Vagina (tissue), 2 donors: Measurements from ENCODE around the gene GALNT17. TPM values are rescaled to one million over a fixed set of nuclear protein-coding genes. Genes with fewer than 3 reads are reported as not detected.

Experiments
- DNase-seq, 2 donors: peaks; one replicate each; pipeline ENCODE4 v3.0.0-alpha.2; 2017; ENCODE audit errors: extremely low spot score in 2 of 2
- H3K27ac ChIP-seq: fragments of 200-600 bp; sonication (generic); one replicate; pipeline ENCODE4 v1.5.1; 2019
- H3K27me3 ChIP-seq: fragments of 200-600 bp; sonication (generic); one replicate; pipeline ENCODE4 v1.5.1; 2019
- H3K36me3 ChIP-seq, 2 donors: fragments of 200-600 bp; sonication (generic); one replicate each; pipeline ENCODE4 v1.5.1; 2017 to 2019
- H3K4me1 ChIP-seq: fragments of 200-600 bp; sonication (generic); one replicate; pipeline ENCODE4 v1.5.1; 2019
- H3K4me3 ChIP-seq, 2 donors: fragments of 200-600 bp; sonication (generic); 1 replicate in 1 of 2; 2 replicates in 1 of 2; pipeline ENCODE4 v1.5.1; 2016 to 2019
- H3K9me3 ChIP-seq: fragments of 200-600 bp; sonication (generic); one replicate; pipeline ENCODE4 v1.5.1; 2019
- CTCF ChIP-seq, 3 experiments: fragments of 450-650 bp in 2 of 3; fragments of 200-600 bp in 1 of 3; sonication (generic) in 1 of 3; IDR thresholded peaks; one replicate each; pipeline ENCODE4 v1.5.1; 2017 to 2019; ENCODE audit warnings: antibody characterized with exemption in 3 of 3, mild to moderate bottlenecking in 2 of 3, moderate library complexity in 2 of 3
- POLR2A ChIP-seq, 2 donors: fragments of 450-650 bp; IDR thresholded peaks; one replicate each; pipeline ENCODE4 v1.6.1; 2017; ENCODE audit warnings: antibody characterized with exemption in 2 of 2, mild to moderate bottlenecking in 2 of 2, moderate library complexity in 2 of 2
- POLR2AphosphoS5 ChIP-seq, 2 donors: sonication (generic); formaldehyde crosslinking; IDR thresholded peaks; one replicate each; pipeline ENCODE4 v1.9.0; 2017; ENCODE audit warnings: antibody characterized with exemption in 2 of 2, mild to moderate bottlenecking in 2 of 2, low read depth in 1 of 2; ENCODE audit not compliant: insufficient read depth in 1 of 2
- intact Hi-C: fragments of 100-400 bp; cut with DNase I; formaldehyde crosslinking; loops from one replicate; pipeline ENCODE4 v1.15.1; 2023
- total RNA-seq: library from RNA; depleted of rRNA; stranded (reverse); fragments of >200 nt; gene quantifications from one replicate; pipeline ENCODE4 v1.2.3, GENCODE V29; 2016

The GALNT17 gene
- total RNA-seq, 1 donor from 2014 or later = 3.9 TPM

GRCh38 chr7:71708710-71709109, 576.8 kb downstream of the GALNT17 start:
- Histone ChIP-seq H3K4me3 (no peak overlapping the region), H3K9me3 (no peaks in the 10 kb centered on the region), H3K27ac (no peak overlapping the region), H3K36me3 (no peaks in the 10 kb centered on the region), H3K4me1 (no peaks in the 10 kb centered on the region), H3K27me3 (no peaks in the 10 kb centered on the region)
- TF ChIP-seq POLR2AphosphoS5 (IDR thresholded peaks at IDR 0.05; ENCODE audit: insufficient read depth in 1 of 2, low read depth in 1 of 2) = no peak
- TF ChIP-seq POLR2A (IDR thresholded peaks at IDR 0.05) = no peak
- no peak for TF ChIP-seq CTCF (IDR thresholded peaks at IDR 0.05)
- intact Hi-C loops = no loop called here
- DNase-seq = no peak

GRCh38 chr7:71710442-71710841, 578.5 kb downstream of the GALNT17 start:
- Histone ChIP-seq H3K4me1 (no peaks in the 10 kb centered on the region), H3K9me3 (no peaks in the 10 kb centered on the region), H3K27ac (no peak overlapping the region), H3K4me3 (no peak overlapping the region), H3K36me3 (no peaks in the 10 kb centered on the region), H3K27me3 (no peaks in the 10 kb centered on the region)
- intact Hi-C loops = no loop called here
- DNase-seq = no peak
- TF ChIP-seq CTCF (IDR thresholded peaks at IDR 0.05) (no peak), POLR2AphosphoS5 (IDR thresholded peaks at IDR 0.05; ENCODE audit: insufficient read depth in 1 of 2, low read depth in 1 of 2) (no peak), POLR2A (IDR thresholded peaks at IDR 0.05) (no peak)

- no peak for DNase-seq
- Histone ChIP-seq H3K27me3 (no peaks in the 10 kb centered on the region), H3K27ac (no peak overlapping the region), H3K36me3 (no peaks in the 10 kb centered on the region), H3K4me1 (no peaks in the 10 kb centered on the region), H3K9me3 (no peaks in the 10 kb centered on the region), H3K4me3 (no peak overlapping the region)
- TF ChIP-seq POLR2AphosphoS5 (IDR thresholded peaks at IDR 0.05; ENCODE audit: insufficient read depth in 1 of 2, low read depth in 1 of 2) (no peak), CTCF (IDR thresholded peaks at IDR 0.05) (no peak), POLR2A (IDR thresholded peaks at IDR 0.05) (no peak)
- intact Hi-C loops = no loop called here
Measured at GRCh38 chr7:71712653-71713180, 580.8 kb downstream of the GALNT17 start.

GRCh38 chr7:71716690-71717089, 584.7 kb downstream of the GALNT17 start:
- no peak for DNase-seq
- no peaks in the 10 kb centered on the region for H3K27me3 ChIP-seq
- H3K27ac ChIP-seq = no peak overlapping the region
- no peak for TF ChIP-seq POLR2AphosphoS5 (IDR thresholded peaks at IDR 0.05; ENCODE audit: insufficient read depth in 1 of 2, low read depth in 1 of 2)
- TF ChIP-seq POLR2A (IDR thresholded peaks at IDR 0.05) = no peak
- TF ChIP-seq CTCF (IDR thresholded peaks at IDR 0.05) = no peak
- H3K4me1 ChIP-seq = no peaks in the 10 kb centered on the region
- H3K36me3 ChIP-seq = no peaks in the 10 kb centered on the region
- H3K4me3 ChIP-seq = no peak overlapping the region
- H3K9me3 ChIP-seq = no peaks in the 10 kb centered on the region
- intact Hi-C loops = no loop called here

- H3K9me3 ChIP-seq = no peaks in the 10 kb centered on the region
- H3K27ac ChIP-seq = no peak overlapping the region
- no peaks in the 10 kb centered on the region for H3K27me3 ChIP-seq
- no peak overlapping the region for H3K4me3 ChIP-seq
- H3K36me3 ChIP-seq = no peaks in the 10 kb centered on the region
- TF ChIP-seq POLR2AphosphoS5 (IDR thresholded peaks at IDR 0.05; ENCODE audit: insufficient read depth in 1 of 2, low read depth in 1 of 2) = no peak
- intact Hi-C loops = no loop called here
- H3K4me1 ChIP-seq = no peaks in the 10 kb centered on the region
- no peak for DNase-seq
Measured at GRCh38 chr7:71718563-71718962, 586.6 kb downstream of the GALNT17 start.
